Hepatocyte (in vitro differentiated cells): Measurements from ENCODE around the gene SSR2.

Source experiments
- EZH2phosphoT487 ChIP-seq: fragments of 200-600 bp; sonication (generic); IDR thresholded peaks from one replicate; pipeline ENCODE4 v1.6.1; 2018; ENCODE audit warnings: antibody characterized with exemption, mild to moderate bottlenecking, low read depth, moderate library complexity; ENCODE audit not compliant: unreplicated experiment, severe bottlenecking
- TF ChIP-seq, protein P1 (sequence below): fragments of 200-600 bp; sonication (generic); IDR thresholded peaks from 2 replicates; pipeline ENCODE4 v1.5.1; 2016; ENCODE audit warnings: antibody characterized with exemption, mild to moderate bottlenecking; ENCODE audit not compliant: poor library complexity

GRCh38 chr1:155979597-155980343 lies 41.0 kb downstream of the SSR2 start:
- TF ChIP-seq, protein P1, sequence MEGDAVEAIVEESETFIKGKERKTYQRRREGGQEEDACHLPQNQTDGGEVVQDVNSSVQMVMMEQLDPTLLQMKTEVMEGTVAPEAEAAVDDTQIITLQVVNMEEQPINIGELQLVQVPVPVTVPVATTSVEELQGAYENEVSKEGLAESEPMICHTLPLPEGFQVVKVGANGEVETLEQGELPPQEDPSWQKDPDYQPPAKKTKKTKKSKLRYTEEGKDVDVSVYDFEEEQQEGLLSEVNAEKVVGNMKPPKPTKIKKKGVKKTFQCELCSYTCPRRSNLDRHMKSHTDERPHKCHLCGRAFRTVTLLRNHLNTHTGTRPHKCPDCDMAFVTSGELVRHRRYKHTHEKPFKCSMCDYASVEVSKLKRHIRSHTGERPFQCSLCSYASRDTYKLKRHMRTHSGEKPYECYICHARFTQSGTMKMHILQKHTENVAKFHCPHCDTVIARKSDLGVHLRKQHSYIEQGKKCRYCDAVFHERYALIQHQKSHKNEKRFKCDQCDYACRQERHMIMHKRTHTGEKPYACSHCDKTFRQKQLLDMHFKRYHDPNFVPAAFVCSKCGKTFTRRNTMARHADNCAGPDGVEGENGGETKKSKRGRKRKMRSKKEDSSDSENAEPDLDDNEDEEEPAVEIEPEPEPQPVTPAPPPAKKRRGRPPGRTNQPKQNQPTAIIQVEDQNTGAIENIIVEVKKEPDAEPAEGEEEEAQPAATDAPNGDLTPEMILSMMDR: no peak
- TF ChIP-seq EZH2phosphoT487: no peak
